Panc1 (cell line): Measurements from ENCODE around the gene SERPINB1. TPM values are rescaled to one million over a fixed set of nuclear protein-coding genes. Genes with fewer than 3 reads are reported as not detected.

ENCODE experiments used
- ATAC-seq: fragments of 200-7000 bp; cut with Tn5 transposase; 2 replicates; pipeline ENCODE4 v1.9.1; 2020; ENCODE audit warnings: mild to moderate bottlenecking, moderate library complexity
- BruUV-seq: library from RNA; stranded (reverse); fragments of 400-500 nt; replicated peaks from 2 replicates; lab custom pipeline; 2021; lab: Mats Ljungman, UMichigan
- CTCF ChIA-PET: fragments of 300-600 bp; sonication (Branson Sonifier 250); formaldehyde crosslinking; loops from one replicate; lab custom pipeline; 2022; ENCODE audit warnings: antibody characterized with exemption; lab: Charles Lee
- POLR2A ChIA-PET: fragments of 300-600 bp; sonication (Branson Sonifier 250); formaldehyde crosslinking; loops from one replicate; lab custom pipeline; 2022; ENCODE audit warnings: antibody characterized with exemption; lab: Charles Lee
- DNase-seq: peaks from one replicate; pipeline ENCODE4 v3.0.0-alpha.2; 2010; ENCODE audit warnings: low read depth, low spot score
- H3K27ac ChIP-seq: 2 replicates; pipeline ENCODE4 v1.5.1; 2011; ENCODE audit warnings: mild to moderate bottlenecking, low read length, inconsistent platforms
- H3K27me3 ChIP-seq: fragments of 200-500 bp; sonication (Bioruptor generic); 2 replicates; pipeline ENCODE4 v1.6.0; 2014; ENCODE audit warnings: low read length, inconsistent platforms; ENCODE audit not compliant: control insufficient read depth, insufficient read depth
- H3K36me3 ChIP-seq: fragments of 200-500 bp; sonication (Bioruptor generic); 2 replicates; pipeline ENCODE4 v1.5.1; 2014; ENCODE audit warnings: inconsistent platforms, mild to moderate bottlenecking, low read length, moderate library complexity; ENCODE audit not compliant: control insufficient read depth, insufficient read depth
- H3K4me1 ChIP-seq: 2 replicates; pipeline ENCODE4 v1.5.1; 2011; ENCODE audit warnings: inconsistent platforms, mild to moderate bottlenecking, low read length, moderate library complexity; ENCODE audit not compliant: control insufficient read depth, insufficient read depth
- H3K4me3 ChIP-seq, 2 experiments: 2 replicates each; pipeline ENCODE4 v1.5.1; 2011 to 2012; ENCODE audit warnings: low read depth in 2 of 2, low read length in 2 of 2, mild to moderate bottlenecking in 2 of 2, inconsistent platforms in 1 of 2, moderate library complexity in 1 of 2
- H3K9me3 ChIP-seq: fragments of 200-500 bp; sonication (Bioruptor generic); 2 replicates; pipeline ENCODE4 v1.5.1; 2014; ENCODE audit warnings: low read depth, mild to moderate bottlenecking, inconsistent platforms, low read length, moderate library complexity; ENCODE audit not compliant: control insufficient read depth, insufficient read depth
- CTCF ChIP-seq: fragments of 450-650 bp; IDR thresholded peaks from 2 replicates; pipeline ENCODE4 v1.5.1; 2017; ENCODE audit warnings: mild to moderate bottlenecking
- SIN3A ChIP-seq: IDR thresholded peaks from 2 replicates; pipeline ENCODE4 v1.6.1; 2012; ENCODE audit warnings: low read depth, mild to moderate bottlenecking, low read length, moderate library complexity, borderline replicate concordance; ENCODE audit not compliant: insufficient read depth
- TCF7L2 ChIP-seq: IDR thresholded peaks from 2 replicates; pipeline ENCODE4 v1.6.1; 2011; ENCODE audit warnings: mild to moderate bottlenecking, low read depth, low read length, inconsistent platforms
- in situ Hi-C: cut with HindIII; loops from 2 replicates; pipeline ENCODE4 v1.10.0; 2016; ENCODE audit warnings: low sequenced_read_pairs, low pct_unique_long_range_greater_than_20kb
- intact Hi-C: fragments of 100-400 bp; cut with micrococcal nuclease; formaldehyde crosslinking; loops from one replicate; pipeline ENCODE4 v1.10.0; 2022; ENCODE audit not compliant: unreplicated experiment
- total RNA-seq: library from RNA; stranded (reverse); gene quantifications from one replicate; pipeline ENCODE4 v1.2.1, GENCODE V29; 2021; ENCODE audit not compliant: unreplicated experiment
- TF ChIP-seq, protein P1 (sequence below), 2 experiments: IDR thresholded peaks; 2 replicates each; pipeline ENCODE4 v1.6.1; 2011 to 2012; ENCODE audit warnings: low read depth in 2 of 2, control low read depth in 1 of 2, low read length in 1 of 2, mild to moderate bottlenecking in 1 of 2, moderate library complexity in 1 of 2; ENCODE audit not compliant: insufficient read depth in 1 of 2

The SERPINB1 gene
- total RNA-seq, 1 experiment from 2014 or later: 40.8 TPM

DNA sequence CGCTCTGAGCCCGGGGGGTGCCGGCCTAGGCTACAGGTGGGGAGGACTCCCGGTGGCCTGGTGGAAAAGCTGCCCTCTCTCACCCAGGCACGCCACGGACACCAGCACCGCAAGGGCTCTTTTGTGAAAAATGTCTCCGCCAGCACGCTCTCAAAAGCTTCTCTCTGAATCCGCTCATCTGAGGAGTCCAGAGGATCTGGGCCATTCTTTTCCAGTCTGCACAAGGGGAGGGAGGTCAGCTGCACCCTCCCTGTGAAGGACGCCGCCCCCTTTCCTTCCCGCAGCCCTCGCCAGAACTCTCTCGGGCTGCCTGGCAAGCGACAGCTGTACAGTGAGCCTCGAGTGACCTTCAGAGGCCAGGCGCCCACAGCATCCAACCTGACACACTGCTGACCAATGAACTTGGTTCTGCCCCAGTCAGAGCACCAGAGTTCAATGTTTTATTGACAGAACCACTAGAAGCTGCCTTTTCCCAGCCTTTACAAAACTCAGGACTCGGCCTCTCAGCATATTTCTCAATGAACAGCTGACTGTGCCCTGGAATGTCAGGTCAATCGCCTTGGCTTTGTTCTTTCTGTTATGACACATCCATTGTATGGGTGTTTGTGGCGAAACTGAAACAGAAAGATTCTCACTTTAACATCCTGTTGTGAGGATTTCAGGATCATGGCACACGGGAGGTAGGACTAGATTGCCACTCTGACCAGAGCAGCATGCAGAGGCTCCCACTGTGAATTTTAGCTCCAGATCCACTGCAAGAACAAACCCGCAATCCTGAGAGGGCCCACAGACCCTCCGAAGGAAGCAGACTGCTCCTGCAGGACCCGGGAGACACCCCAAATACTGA is 34.8 kb upstream of the SERPINB1 start:
- Histone ChIP-seq H3K4me3 (peak overlapping the region; percentile 49 to 54), H3K27ac (peak overlapping the region; percentile 66), H3K36me3 (no peaks in the 10 kb centered on the region), H3K27me3 (no peaks in the 10 kb centered on the region), H3K9me3 (no peaks in the 10 kb centered on the region), H3K4me1 (peaks cover 23% of the 10 kb centered on the region)
- BruUV-seq: no TSS peak
- TF ChIP-seq, protein P1, sequence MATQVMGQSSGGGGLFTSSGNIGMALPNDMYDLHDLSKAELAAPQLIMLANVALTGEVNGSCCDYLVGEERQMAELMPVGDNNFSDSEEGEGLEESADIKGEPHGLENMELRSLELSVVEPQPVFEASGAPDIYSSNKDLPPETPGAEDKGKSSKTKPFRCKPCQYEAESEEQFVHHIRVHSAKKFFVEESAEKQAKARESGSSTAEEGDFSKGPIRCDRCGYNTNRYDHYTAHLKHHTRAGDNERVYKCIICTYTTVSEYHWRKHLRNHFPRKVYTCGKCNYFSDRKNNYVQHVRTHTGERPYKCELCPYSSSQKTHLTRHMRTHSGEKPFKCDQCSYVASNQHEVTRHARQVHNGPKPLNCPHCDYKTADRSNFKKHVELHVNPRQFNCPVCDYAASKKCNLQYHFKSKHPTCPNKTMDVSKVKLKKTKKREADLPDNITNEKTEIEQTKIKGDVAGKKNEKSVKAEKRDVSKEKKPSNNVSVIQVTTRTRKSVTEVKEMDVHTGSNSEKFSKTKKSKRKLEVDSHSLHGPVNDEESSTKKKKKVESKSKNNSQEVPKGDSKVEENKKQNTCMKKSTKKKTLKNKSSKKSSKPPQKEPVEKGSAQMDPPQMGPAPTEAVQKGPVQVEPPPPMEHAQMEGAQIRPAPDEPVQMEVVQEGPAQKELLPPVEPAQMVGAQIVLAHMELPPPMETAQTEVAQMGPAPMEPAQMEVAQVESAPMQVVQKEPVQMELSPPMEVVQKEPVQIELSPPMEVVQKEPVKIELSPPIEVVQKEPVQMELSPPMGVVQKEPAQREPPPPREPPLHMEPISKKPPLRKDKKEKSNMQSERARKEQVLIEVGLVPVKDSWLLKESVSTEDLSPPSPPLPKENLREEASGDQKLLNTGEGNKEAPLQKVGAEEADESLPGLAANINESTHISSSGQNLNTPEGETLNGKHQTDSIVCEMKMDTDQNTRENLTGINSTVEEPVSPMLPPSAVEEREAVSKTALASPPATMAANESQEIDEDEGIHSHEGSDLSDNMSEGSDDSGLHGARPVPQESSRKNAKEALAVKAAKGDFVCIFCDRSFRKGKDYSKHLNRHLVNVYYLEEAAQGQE (IDR thresholded peaks at IDR 0.05; ENCODE audit: insufficient read depth in 1 of 2, low read depth in 2 of 2, low read length in 1 of 2): no peak
- TF ChIP-seq TCF7L2: peak; percentile 91
- DNase-seq (no peak), ATAC-seq (peak; percentile 82)
- intact Hi-C loops: no loop called here
- ChIA-PET CTCF (interaction anchor here (0.9 to 1.2 kb wide), 2 partner anchors 10 to 55 kb away, joined by 3 read pairs; no protein-coding TSS in a partner anchor), POLR2A (interaction anchor here (0.5 to 0.6 kb wide), 2 partner anchors 11 to 96 kb away, joined by 3 read pairs; no protein-coding TSS in a partner anchor)
- in situ Hi-C loops: no loop called here

GRCh38 chr6:2875359-2876191 is 33.9 kb upstream of the SERPINB1 start:
- in situ Hi-C loops (no loop called here), intact Hi-C loops (no loop called here)
- ATAC-seq (peak; percentile 67), DNase-seq (no peak)
- Histone ChIP-seq H3K9me3 (no peaks in the 10 kb centered on the region), H3K4me3 (peak overlapping the region; percentile 49 to 75), H3K4me1 (peaks cover 23% of the 10 kb centered on the region), H3K27ac (peak overlapping the region; percentile 77), H3K36me3 (no peaks in the 10 kb centered on the region), H3K27me3 (no peaks in the 10 kb centered on the region)
- no TSS peak for BruUV-seq
- ChIA-PET CTCF (no interaction called here), POLR2A (interaction anchor here (0.6 to 0.8 kb wide), 2 partner anchors 8 to 10 kb away, joined by 3 to 4 read pairs; no protein-coding TSS in a partner anchor)
- TF ChIP-seq TCF7L2 (no peak), SIN3A (no peak), CTCF (no peak)
